PC-9 (cell line): ENCODE data around the gene TUBB8B. TPM values are rescaled to one million over a fixed set of nuclear protein-coding genes. Genes with fewer than 3 reads are reported as not detected.
"Not testable (repeated sequence)": the region's sequence is repeated elsewhere in the genome, so short reads cannot be mapped to it uniquely, and the experiment has no call there.

Source experiments
- BruUV-seq: library from RNA; stranded (reverse); fragments of 400-500 nt; replicated peaks from 2 replicates; lab custom pipeline; 2021; lab: Mats Ljungman, UMichigan
- CTCF ChIA-PET: fragments of 300-600 bp; sonication (Branson Sonifier 250); formaldehyde crosslinking; loops from one replicate; lab custom pipeline; 2022; ENCODE audit warnings: antibody characterized with exemption; lab: Charles Lee
- POLR2A ChIA-PET: fragments of 300-600 bp; sonication (Branson Sonifier 250); formaldehyde crosslinking; loops from one replicate; lab custom pipeline; 2022; ENCODE audit warnings: antibody characterized with exemption; ENCODE audit not compliant: unreplicated experiment; lab: Charles Lee
- DNase-seq, 2 experiments: peaks; one replicate each; pipeline versions ENCODE4 v3.0.0 to v3.0.0-alpha.2; 2015 to 2022; ENCODE audit warnings: mixed read lengths in 1 of 2
- H2AFZ ChIP-seq: fragments of 200-600 bp; sonication (generic); 2 replicates; pipeline ENCODE4 v1.8.1; 2017; ENCODE audit warnings: antibody characterized with exemption
- H3F3A ChIP-seq: fragments of 200-600 bp; sonication (generic); 2 replicates; pipeline ENCODE4 v1.8.1; 2017; ENCODE audit warnings: antibody characterized with exemption, mild to moderate bottlenecking, low read depth; ENCODE audit not compliant: insufficient read depth
- H3K27ac ChIP-seq: fragments of 200-600 bp; sonication (generic); 2 replicates; pipeline ENCODE4 v1.6.1; 2016; ENCODE audit warnings: mixed run types
- H3K27me3 ChIP-seq: fragments of 200-600 bp; sonication (generic); 2 replicates; pipeline ENCODE4 v1.6.1; 2016; ENCODE audit warnings: low read depth, mixed run types; ENCODE audit not compliant: insufficient read depth
- H3K36me3 ChIP-seq: fragments of 200-600 bp; sonication (generic); 2 replicates; pipeline ENCODE4 v1.6.1; 2016; ENCODE audit warnings: low read depth, mixed run types
- H3K4me1 ChIP-seq: fragments of 200-600 bp; sonication (generic); replicated peaks from 2 replicates; pipeline ENCODE4 v1.6.1; 2016; ENCODE audit warnings: mixed run types; ENCODE audit not compliant: insufficient read depth
- H3K4me2 ChIP-seq: fragments of 200-600 bp; sonication (generic); 2 replicates; pipeline ENCODE4 v1.6.1; 2017; ENCODE audit warnings: mixed run types
- H3K4me3 ChIP-seq: fragments of 200-600 bp; sonication (generic); 2 replicates; pipeline ENCODE4 v1.6.1; 2016; ENCODE audit warnings: mixed run types
- H3K79me2 ChIP-seq: fragments of 200-600 bp; sonication (generic); 2 replicates; pipeline ENCODE4 v1.6.1; 2017; ENCODE audit warnings: low read depth, mixed run types
- H3K9me2 ChIP-seq: fragments of 200-600 bp; sonication (generic); 2 replicates; pipeline ENCODE4 v1.8.1; 2017; ENCODE audit warnings: mild to moderate bottlenecking; ENCODE audit not compliant: insufficient read depth
- H3K9me3 ChIP-seq: fragments of 200-600 bp; sonication (generic); 2 replicates; pipeline ENCODE4 v1.8.1; 2016; ENCODE audit warnings: low read depth; ENCODE audit not compliant: insufficient read depth
- H4K20me1 ChIP-seq: fragments of 200-600 bp; sonication (generic); 2 replicates; pipeline ENCODE4 v1.8.1; 2017; ENCODE audit not compliant: insufficient read depth
- intact Hi-C: fragments of 100-400 bp; cut with micrococcal nuclease; formaldehyde crosslinking; loops from one replicate; pipeline ENCODE4 v1.10.0; 2022; ENCODE audit not compliant: unreplicated experiment
- total RNA-seq: library from RNA; stranded (reverse); gene quantifications from 2 replicates; pipeline ENCODE4 v1.2.3, GENCODE V29; 2021

The TUBB8B gene
- total RNA-seq, 1 experiment from 2014 or later = not detected

GRCh38 chr18:91561-91960, 42.1 kb upstream of the TUBB8B start:
- H3K27ac ChIP-seq, H3K4me1 ChIP-seq, H3K9me3 ChIP-seq, DNase-seq, H4K20me1 ChIP-seq, BruUV-seq, H3K36me3 ChIP-seq, CTCF ChIA-PET, H3K4me3 ChIP-seq, H3K79me2 ChIP-seq, H3K9me2 ChIP-seq, H2AFZ ChIP-seq, intact Hi-C loops, H3K4me2 ChIP-seq, POLR2A ChIA-PET, H3F3A ChIP-seq, H3K27me3 ChIP-seq: not testable (repeated sequence)

DNA sequence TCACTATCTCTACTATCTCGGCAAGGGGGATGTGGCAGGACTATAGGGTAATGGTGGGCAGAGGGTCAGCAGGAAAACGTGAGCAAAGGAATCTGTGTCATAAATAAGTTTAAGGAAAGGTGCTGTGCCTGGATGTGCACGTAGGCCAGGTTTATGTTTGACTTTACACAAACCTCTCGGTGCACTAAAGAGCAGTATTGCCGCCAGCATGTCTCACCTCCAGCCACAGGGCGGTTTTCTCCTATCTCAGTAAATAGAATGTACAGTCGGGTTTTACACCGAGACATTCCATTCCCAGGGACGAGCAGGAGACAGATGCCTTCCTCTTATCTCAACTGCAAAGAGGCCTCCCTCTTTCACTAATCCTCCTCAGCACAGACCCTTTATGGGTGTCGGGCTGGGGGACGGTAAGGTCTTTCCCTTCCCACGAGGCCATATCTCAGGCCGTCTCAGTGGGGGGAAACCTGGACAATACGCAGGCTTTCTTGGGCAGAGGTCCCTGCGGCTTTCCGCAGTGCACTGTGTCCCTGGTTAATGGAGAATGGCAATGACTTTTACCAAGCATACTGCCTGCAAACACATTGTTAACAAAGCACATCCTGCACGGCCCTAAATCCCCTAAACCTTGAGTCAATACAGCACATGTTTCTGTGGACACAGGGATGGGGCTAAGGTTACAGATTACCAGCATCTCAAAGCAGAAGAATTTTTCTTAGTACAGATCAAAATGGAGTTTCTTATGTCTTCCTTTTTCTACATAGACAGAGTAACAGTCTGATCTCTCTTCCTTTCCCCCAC, 41.2 kb upstream of the TUBB8B start:
- BruUV-seq, H3K79me2 ChIP-seq, H2AFZ ChIP-seq, H3K9me2 ChIP-seq, H3K36me3 ChIP-seq, H3K4me2 ChIP-seq, H3F3A ChIP-seq, H3K4me1 ChIP-seq, DNase-seq, H3K9me3 ChIP-seq, H4K20me1 ChIP-seq, intact Hi-C loops, H3K27ac ChIP-seq, H3K4me3 ChIP-seq, POLR2A ChIA-PET, H3K27me3 ChIP-seq, CTCF ChIA-PET: not testable (repeated sequence)

GRCh38 chr18:89124-89523, 39.7 kb upstream of the TUBB8B start:
- BruUV-seq, H2AFZ ChIP-seq, H3K9me2 ChIP-seq, H3K79me2 ChIP-seq, H3K27ac ChIP-seq, H3K4me3 ChIP-seq, H3K9me3 ChIP-seq, CTCF ChIA-PET, H4K20me1 ChIP-seq, H3F3A ChIP-seq, H3K27me3 ChIP-seq, H3K4me2 ChIP-seq, POLR2A ChIA-PET, intact Hi-C loops, H3K4me1 ChIP-seq, DNase-seq, H3K36me3 ChIP-seq: not testable (repeated sequence)

DNA sequence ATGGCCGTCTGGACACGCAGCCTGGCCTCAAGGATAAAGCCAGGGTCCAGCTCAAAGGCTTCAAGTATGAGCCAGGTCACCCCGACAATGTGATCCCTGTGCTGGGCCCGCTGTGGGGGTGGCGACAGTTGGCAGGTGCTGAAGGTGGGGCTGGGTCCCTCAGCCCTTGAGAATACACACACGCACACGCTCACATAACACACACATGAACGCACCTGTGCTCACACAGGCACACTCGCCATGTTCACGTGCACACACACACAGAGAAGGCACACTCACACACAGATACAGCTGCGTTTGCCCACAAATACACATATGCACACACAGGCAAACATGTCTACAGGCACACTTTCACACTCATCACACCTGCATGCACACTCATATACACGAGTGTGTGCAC, 35.4 kb upstream of the TUBB8B start:
- H3K4me1 ChIP-seq, POLR2A ChIA-PET, BruUV-seq: not testable (repeated sequence)

GRCh38 chr18:82626-83209, 33.3 kb upstream of the TUBB8B start:
- H3K36me3 ChIP-seq, H3K27ac ChIP-seq, H3K79me2 ChIP-seq, CTCF ChIA-PET, intact Hi-C loops, H3K27me3 ChIP-seq, POLR2A ChIA-PET, H3K4me3 ChIP-seq, H3K9me3 ChIP-seq, H3K4me1 ChIP-seq, H2AFZ ChIP-seq, H3K4me2 ChIP-seq, DNase-seq, H3K9me2 ChIP-seq, H3F3A ChIP-seq, H4K20me1 ChIP-seq, BruUV-seq: not testable (repeated sequence)

More for the DNA sequence above, 35.4 kb upstream of the TUBB8B start:
- H3K9me2 ChIP-seq, H3F3A ChIP-seq, H3K4me2 ChIP-seq, H3K36me3 ChIP-seq, H3K27me3 ChIP-seq, intact Hi-C loops, H4K20me1 ChIP-seq, DNase-seq, CTCF ChIA-PET, H3K4me3 ChIP-seq, H3K79me2 ChIP-seq, H3K27ac ChIP-seq, H3K9me3 ChIP-seq, H2AFZ ChIP-seq: not testable (repeated sequence)

- H3K4me3 ChIP-seq, H3K27me3 ChIP-seq, DNase-seq, H3K9me3 ChIP-seq, H3K79me2 ChIP-seq, H2AFZ ChIP-seq, intact Hi-C loops, H3K36me3 ChIP-seq, H3K4me2 ChIP-seq, CTCF ChIA-PET, H3K4me1 ChIP-seq, BruUV-seq, H4K20me1 ChIP-seq, POLR2A ChIA-PET, H3K27ac ChIP-seq, H3K9me2 ChIP-seq, H3F3A ChIP-seq: not testable (repeated sequence)
These were observed 31.5 kb upstream of the TUBB8B start for GRCh38 chr18:80881-81280.

GRCh38 chr18:80202-80601, 30.8 kb upstream of the TUBB8B start:
- H3K36me3 ChIP-seq, H2AFZ ChIP-seq, H3K27ac ChIP-seq, H3K79me2 ChIP-seq, H3K9me3 ChIP-seq, H3K4me3 ChIP-seq, DNase-seq, POLR2A ChIA-PET, H3K27me3 ChIP-seq, H3K4me1 ChIP-seq, intact Hi-C loops, H3K4me2 ChIP-seq, H4K20me1 ChIP-seq, CTCF ChIA-PET, H3F3A ChIP-seq, H3K9me2 ChIP-seq, BruUV-seq: not testable (repeated sequence)
